GM19193 (cell line): ENCODE data around the gene ENHO.

ENCODE experiments used
- POLR2A ChIP-seq: IDR thresholded peaks from 4 replicates; pipeline ENCODE4 v1.6.1; 2011; ENCODE audit not compliant: insufficient read depth, insufficient read length; ENCODE audit errors: extremely low read depth

ENHO gene

GRCh38 chr9:34505370-34506120 lies 17.2 kb downstream of the ENHO start:
- TF ChIP-seq POLR2A, result no peak

- no peak for TF ChIP-seq POLR2A
Measured at GRCh38 chr9:34503406-34503805, 19.4 kb downstream of the ENHO start.

- TF ChIP-seq POLR2A, result no peak
Measured at GRCh38 chr9:34502891-34503290, 19.9 kb downstream of the ENHO start.

- TF ChIP-seq POLR2A, result no peak
Measured at GRCh38 chr9:34502471-34502870, 20.3 kb downstream of the ENHO start.

GRCh38 chr9:34501889-34502425 lies 20.8 kb downstream of the ENHO start:
- TF ChIP-seq POLR2A, result no peak

GRCh38 chr9:34501372-34501771 lies 21.4 kb downstream of the ENHO start:
- no peak for TF ChIP-seq POLR2A

- TF ChIP-seq POLR2A, result no peak
Measured at GRCh38 chr9:34500623-34501267, 22.0 kb downstream of the ENHO start.

- TF ChIP-seq POLR2A, result no peak
Measured at GRCh38 chr9:34499076-34499475, 23.7 kb downstream of the ENHO start.

GRCh38 chr9:34498553-34498952 lies 24.2 kb downstream of the ENHO start:
- TF ChIP-seq POLR2A, result no peak

- no peak for TF ChIP-seq POLR2A
Measured at GRCh38 chr9:34496149-34496712, 26.6 kb downstream of the ENHO start.

- TF ChIP-seq POLR2A, result no peak
Measured at GRCh38 chr9:34493972-34494535, 28.7 kb downstream of the ENHO start.

GRCh38 chr9:34492051-34492450 lies 30.7 kb downstream of the ENHO start:
- TF ChIP-seq POLR2A, result no peak

- no peak for TF ChIP-seq POLR2A
Measured at GRCh38 chr9:34491596-34491995, 31.2 kb downstream of the ENHO start.

GRCh38 chr9:34490760-34491159 lies 32.0 kb downstream of the ENHO start:
- TF ChIP-seq POLR2A, result no peak

GRCh38 chr9:34490360-34490759 lies 32.4 kb downstream of the ENHO start:
- no peak for TF ChIP-seq POLR2A
